H1 (cell line): ENCODE data around the gene C22orf39. TPM values are rescaled to one million over a fixed set of nuclear protein-coding genes. Genes with fewer than 3 reads are reported as not detected.

Experiments
- ASH2L ChIP-seq: fragments of 200-600, 300-600 bp; sonication (generic); IDR thresholded peaks from one replicate; pipeline ENCODE4 v1.7.1; 2017; ENCODE audit warnings: low read length
- CBX5 ChIP-seq: fragments of 300-800, 300-1000 bp; sonication (generic); IDR thresholded peaks from 2 replicates; pipeline ENCODE4 v1.7.1; 2016; ENCODE audit warnings: antibody characterized with exemption, low read length, low read depth
- EGR1 ChIP-seq: IDR thresholded peaks from 2 replicates; pipeline ENCODE4 v1.6.1; 2011; ENCODE audit warnings: low read depth, low read length, borderline replicate concordance
- GTF2F1 ChIP-seq: IDR thresholded peaks from 2 replicates; pipeline ENCODE4 v1.6.1; 2012; ENCODE audit warnings: low read depth, low read length, improper control_type of control experiment, borderline replicate concordance
- JUN ChIP-seq: IDR thresholded peaks from 2 replicates; pipeline ENCODE4 v1.6.1; 2011; ENCODE audit warnings: low read depth, mild to moderate bottlenecking, improper control_type of control experiment, low read length
- KDM1A ChIP-seq: fragments of 200-600, 300-600 bp; sonication (generic); IDR thresholded peaks from 2 replicates; pipeline ENCODE4 v1.7.1; 2016; ENCODE audit warnings: mild to moderate bottlenecking, low read length, borderline replicate concordance
- SIX5 ChIP-seq: IDR thresholded peaks from 2 replicates; pipeline ENCODE4 v1.6.1; 2011; ENCODE audit warnings: mild to moderate bottlenecking, low read depth, low read length
- SP2 ChIP-seq: IDR thresholded peaks from 2 replicates; pipeline ENCODE4 v1.6.1; 2012; ENCODE audit warnings: mild to moderate bottlenecking, low read length, inconsistent platforms
- TAF7 ChIP-seq: optimal IDR thresholded peaks from 2 replicates; pipeline ENCODE3; 2011; ENCODE audit warnings: low read depth, mild to moderate bottlenecking, inconsistent platforms, low read length, moderate library complexity, borderline replicate concordance
- polyA plus RNA-seq, 7 experiments: library from polyadenylated mRNA; depleted of rRNA in 3 of 7; stranded (reverse) in 5 of 7; unstranded in 2 of 7; fragments of >200 nt in 5 of 7; fragments of 200-250 nt in 2 of 7; gene quantifications; 1 replicate in 5 of 7; 2 replicates in 1 of 7; 4 replicates in 1 of 7; pipeline versions ENCODE4 v1.2.1 to v1.2.3, GENCODE V29; 2011 to 2013; ENCODE audit warnings: missing spikeins in 2 of 7, mixed read lengths in 2 of 7
- total RNA-seq: library from RNA; stranded (reverse); fragmentation: NEBNext Ultra II Directional; extraction: Animal tissue kit (Norgen Biotek cat#: 25700); gene quantifications from 2 replicates; pipeline ENCODE4 v1.2.1, GENCODE V29; 2021
- TF ChIP-seq, protein P1 (sequence below): fragments of 300-600 bp; sonication (generic); IDR thresholded peaks from 2 replicates; pipeline ENCODE4 v1.7.1; 2012; ENCODE audit warnings: low read length, moderate library complexity, mild to moderate bottlenecking, inconsistent platforms; ENCODE audit not compliant: insufficient replicate concordance
- TF ChIP-seq, protein P2 (sequence below): IDR thresholded peaks from 2 replicates; pipeline ENCODE4 v1.6.1; 2012; ENCODE audit warnings: inconsistent platforms

C22orf39 gene
- total and polyA plus RNA-seq, 2 of the 8 experiments (the other 6 are each of a cell fraction or from before 2014, with no cell fraction given) = 22.7 to 27.7 TPM

DNA sequence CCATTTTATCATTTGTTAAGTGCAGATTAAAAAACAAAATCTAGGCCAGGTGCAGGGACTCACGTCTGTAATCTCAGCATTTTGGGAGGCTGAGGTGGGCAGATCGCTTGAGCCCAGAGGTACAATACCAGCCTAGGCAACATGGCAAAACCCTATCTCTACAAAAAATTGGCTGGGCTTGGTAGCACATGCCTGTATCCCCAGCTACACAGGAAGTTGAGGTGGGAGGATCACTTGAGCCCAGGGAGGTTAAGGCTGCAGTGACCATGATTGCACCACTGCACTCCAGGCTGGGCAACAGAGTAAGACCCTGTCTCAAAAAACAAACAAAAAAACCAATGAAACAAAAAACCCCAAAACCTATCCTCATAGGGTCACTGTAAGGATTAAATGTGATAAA is 48.9 kb downstream of the C22orf39 start (continued):
- TF ChIP-seq, protein P1, sequence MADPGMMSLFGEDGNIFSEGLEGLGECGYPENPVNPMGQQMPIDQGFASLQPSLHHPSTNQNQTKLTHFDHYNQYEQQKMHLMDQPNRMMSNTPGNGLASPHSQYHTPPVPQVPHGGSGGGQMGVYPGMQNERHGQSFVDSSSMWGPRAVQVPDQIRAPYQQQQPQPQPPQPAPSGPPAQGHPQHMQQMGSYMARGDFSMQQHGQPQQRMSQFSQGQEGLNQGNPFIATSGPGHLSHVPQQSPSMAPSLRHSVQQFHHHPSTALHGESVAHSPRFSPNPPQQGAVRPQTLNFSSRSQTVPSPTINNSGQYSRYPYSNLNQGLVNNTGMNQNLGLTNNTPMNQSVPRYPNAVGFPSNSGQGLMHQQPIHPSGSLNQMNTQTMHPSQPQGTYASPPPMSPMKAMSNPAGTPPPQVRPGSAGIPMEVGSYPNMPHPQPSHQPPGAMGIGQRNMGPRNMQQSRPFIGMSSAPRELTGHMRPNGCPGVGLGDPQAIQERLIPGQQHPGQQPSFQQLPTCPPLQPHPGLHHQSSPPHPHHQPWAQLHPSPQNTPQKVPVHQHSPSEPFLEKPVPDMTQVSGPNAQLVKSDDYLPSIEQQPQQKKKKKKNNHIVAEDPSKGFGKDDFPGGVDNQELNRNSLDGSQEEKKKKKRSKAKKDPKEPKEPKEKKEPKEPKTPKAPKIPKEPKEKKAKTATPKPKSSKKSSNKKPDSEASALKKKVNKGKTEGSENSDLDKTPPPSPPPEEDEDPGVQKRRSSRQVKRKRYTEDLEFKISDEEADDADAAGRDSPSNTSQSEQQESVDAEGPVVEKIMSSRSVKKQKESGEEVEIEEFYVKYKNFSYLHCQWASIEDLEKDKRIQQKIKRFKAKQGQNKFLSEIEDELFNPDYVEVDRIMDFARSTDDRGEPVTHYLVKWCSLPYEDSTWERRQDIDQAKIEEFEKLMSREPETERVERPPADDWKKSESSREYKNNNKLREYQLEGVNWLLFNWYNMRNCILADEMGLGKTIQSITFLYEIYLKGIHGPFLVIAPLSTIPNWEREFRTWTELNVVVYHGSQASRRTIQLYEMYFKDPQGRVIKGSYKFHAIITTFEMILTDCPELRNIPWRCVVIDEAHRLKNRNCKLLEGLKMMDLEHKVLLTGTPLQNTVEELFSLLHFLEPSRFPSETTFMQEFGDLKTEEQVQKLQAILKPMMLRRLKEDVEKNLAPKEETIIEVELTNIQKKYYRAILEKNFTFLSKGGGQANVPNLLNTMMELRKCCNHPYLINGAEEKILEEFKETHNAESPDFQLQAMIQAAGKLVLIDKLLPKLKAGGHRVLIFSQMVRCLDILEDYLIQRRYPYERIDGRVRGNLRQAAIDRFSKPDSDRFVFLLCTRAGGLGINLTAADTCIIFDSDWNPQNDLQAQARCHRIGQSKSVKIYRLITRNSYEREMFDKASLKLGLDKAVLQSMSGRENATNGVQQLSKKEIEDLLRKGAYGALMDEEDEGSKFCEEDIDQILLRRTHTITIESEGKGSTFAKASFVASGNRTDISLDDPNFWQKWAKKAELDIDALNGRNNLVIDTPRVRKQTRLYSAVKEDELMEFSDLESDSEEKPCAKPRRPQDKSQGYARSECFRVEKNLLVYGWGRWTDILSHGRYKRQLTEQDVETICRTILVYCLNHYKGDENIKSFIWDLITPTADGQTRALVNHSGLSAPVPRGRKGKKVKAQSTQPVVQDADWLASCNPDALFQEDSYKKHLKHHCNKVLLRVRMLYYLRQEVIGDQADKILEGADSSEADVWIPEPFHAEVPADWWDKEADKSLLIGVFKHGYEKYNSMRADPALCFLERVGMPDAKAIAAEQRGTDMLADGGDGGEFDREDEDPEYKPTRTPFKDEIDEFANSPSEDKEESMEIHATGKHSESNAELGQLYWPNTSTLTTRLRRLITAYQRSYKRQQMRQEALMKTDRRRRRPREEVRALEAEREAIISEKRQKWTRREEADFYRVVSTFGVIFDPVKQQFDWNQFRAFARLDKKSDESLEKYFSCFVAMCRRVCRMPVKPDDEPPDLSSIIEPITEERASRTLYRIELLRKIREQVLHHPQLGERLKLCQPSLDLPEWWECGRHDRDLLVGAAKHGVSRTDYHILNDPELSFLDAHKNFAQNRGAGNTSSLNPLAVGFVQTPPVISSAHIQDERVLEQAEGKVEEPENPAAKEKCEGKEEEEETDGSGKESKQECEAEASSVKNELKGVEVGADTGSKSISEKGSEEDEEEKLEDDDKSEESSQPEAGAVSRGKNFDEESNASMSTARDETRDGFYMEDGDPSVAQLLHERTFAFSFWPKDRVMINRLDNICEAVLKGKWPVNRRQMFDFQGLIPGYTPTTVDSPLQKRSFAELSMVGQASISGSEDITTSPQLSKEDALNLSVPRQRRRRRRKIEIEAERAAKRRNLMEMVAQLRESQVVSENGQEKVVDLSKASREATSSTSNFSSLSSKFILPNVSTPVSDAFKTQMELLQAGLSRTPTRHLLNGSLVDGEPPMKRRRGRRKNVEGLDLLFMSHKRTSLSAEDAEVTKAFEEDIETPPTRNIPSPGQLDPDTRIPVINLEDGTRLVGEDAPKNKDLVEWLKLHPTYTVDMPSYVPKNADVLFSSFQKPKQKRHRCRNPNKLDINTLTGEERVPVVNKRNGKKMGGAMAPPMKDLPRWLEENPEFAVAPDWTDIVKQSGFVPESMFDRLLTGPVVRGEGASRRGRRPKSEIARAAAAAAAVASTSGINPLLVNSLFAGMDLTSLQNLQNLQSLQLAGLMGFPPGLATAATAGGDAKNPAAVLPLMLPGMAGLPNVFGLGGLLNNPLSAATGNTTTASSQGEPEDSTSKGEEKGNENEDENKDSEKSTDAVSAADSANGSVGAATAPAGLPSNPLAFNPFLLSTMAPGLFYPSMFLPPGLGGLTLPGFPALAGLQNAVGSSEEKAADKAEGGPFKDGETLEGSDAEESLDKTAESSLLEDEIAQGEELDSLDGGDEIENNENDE = no peak
- TF ChIP-seq SP2 = no peak
- no peak for TF ChIP-seq JUN
- no peak for TF ChIP-seq GTF2F1
- TF ChIP-seq ASH2L = no peak
- no peak for TF ChIP-seq EGR1
- TF ChIP-seq CBX5 = no peak
- TF ChIP-seq SIX5 = no peak
- TF ChIP-seq TAF7 = no peak
- TF ChIP-seq, protein P2, sequence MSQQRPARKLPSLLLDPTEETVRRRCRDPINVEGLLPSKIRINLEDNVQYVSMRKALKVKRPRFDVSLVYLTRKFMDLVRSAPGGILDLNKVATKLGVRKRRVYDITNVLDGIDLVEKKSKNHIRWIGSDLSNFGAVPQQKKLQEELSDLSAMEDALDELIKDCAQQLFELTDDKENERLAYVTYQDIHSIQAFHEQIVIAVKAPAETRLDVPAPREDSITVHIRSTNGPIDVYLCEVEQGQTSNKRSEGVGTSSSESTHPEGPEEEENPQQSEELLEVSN = no peak
- no peak for TF ChIP-seq KDM1A
